Measurements from ENCODE around the gene SLC29A2.
A peak's percentile ranks its signal among the peaks of the same experiment; 100 is the strongest.
"Not testable (repeated sequence)": the region's sequence is repeated elsewhere in the genome, so short reads cannot be mapped to it uniquely, and the experiment has no call there.

SLC29A2 gene

DNA sequence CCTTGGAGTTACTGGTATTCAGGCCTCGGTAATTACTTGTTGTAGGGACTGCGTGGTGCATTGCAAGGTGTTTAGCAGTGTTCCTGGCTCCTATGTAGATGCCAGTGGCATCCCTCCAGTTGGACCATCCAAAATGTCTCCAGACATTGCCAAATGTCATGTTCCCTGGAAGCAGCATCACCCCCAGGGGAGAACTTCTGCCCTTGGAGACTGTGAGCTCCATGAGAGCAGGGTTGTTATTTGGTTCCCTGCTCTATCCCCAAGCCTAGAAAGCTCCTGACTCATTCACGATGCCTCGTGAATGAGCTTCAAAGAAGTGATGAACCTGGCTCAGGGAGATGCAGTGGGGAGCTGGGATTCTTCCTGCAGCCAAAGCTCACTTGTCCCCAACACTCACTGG lies 50.0 kb downstream of the SLC29A2 start:
- no peak overlapping the region for H3K4me3 Mint-ChIP-seq
- no peak overlapping the region for H3K27ac Mint-ChIP-seq
- H3K36me3 Mint-ChIP-seq: no peaks in the 10 kb centered on the region
- no peaks in the 10 kb centered on the region for H3K9me3 Mint-ChIP-seq
- H3K27me3 Mint-ChIP-seq: no peaks in the 10 kb centered on the region
- H3K4me1 Mint-ChIP-seq: peaks cover 71% of the 10 kb centered on the region

DNA sequence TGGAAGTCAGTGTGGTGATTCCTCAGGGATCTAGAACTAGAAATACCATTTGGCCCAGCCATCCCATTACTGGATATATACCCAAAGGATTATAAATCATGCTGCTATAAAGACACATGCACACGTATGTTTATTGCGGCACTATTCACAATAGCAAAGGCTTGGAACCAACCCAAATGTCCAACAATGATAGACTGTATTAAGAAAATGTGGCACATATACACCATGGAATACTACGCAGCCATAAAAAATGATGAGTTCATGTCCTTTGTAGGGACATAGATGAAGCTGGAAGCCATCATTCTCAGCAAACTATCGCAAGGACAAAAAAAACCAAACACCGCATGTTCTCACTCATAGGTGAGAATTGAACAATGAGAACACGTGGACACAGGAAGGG lies 50.8 kb downstream of the SLC29A2 start:
- not testable (repeated sequence) for H3K4me3 Mint-ChIP-seq, H3K9me3 Mint-ChIP-seq, H3K36me3 Mint-ChIP-seq, H3K27ac Mint-ChIP-seq, H3K27me3 Mint-ChIP-seq
- peaks cover 71% of the 10 kb centered on the region for H3K4me1 Mint-ChIP-seq

DNA sequence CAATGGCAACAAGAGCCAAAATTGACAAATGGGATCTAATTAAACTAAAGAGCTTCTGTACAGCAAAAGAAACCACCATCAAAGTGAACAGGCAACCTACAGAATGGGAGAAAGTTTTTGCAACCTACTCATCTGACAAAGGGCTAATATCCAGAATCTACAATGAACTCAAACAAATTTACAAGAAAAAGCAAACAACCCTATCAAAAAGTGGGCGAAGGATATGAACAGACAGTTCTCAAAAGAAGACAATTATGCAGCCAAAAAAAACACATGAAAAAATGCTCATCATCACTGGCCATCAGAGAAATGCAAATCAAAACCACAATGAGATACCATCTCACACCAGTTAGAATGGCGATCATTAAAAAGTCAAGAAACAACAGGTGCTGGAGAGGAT lies 51.3 kb downstream of the SLC29A2 start:
- not testable (repeated sequence) for H3K36me3 Mint-ChIP-seq, H3K27me3 Mint-ChIP-seq, H3K4me3 Mint-ChIP-seq, H3K9me3 Mint-ChIP-seq
- H3K4me1 Mint-ChIP-seq: peaks cover 72% of the 10 kb centered on the region
- peak overlapping the region; percentile 86 for H3K27ac Mint-ChIP-seq

DNA sequence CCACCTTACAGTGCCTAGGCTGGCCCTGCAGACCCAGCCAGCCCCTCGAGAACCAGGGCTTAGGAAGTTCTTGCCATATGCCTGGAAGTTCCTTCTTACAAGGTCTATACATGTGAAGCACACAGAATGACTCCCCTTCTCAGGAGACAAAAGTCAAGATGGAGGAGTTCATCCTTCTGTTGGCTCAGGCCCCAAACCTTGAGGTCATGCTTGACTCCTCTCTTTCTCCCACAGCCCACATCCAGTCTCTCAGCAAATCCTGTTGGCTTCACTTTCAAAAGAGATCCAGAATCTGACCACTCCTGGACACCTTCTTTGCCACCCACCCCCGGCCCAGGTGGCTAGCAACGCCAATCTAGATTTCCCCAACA lies 53.0 kb downstream of the SLC29A2 start:
- Mint-ChIP-seq H3K27me3 (no peaks in the 10 kb centered on the region), H3K36me3 (no peaks in the 10 kb centered on the region), H3K9me3 (no peaks in the 10 kb centered on the region), H3K4me1 (peaks cover 78% of the 10 kb centered on the region), H3K27ac (peak overlapping the region; percentile 81), H3K4me3 (peak overlapping the region; percentile 44)

DNA sequence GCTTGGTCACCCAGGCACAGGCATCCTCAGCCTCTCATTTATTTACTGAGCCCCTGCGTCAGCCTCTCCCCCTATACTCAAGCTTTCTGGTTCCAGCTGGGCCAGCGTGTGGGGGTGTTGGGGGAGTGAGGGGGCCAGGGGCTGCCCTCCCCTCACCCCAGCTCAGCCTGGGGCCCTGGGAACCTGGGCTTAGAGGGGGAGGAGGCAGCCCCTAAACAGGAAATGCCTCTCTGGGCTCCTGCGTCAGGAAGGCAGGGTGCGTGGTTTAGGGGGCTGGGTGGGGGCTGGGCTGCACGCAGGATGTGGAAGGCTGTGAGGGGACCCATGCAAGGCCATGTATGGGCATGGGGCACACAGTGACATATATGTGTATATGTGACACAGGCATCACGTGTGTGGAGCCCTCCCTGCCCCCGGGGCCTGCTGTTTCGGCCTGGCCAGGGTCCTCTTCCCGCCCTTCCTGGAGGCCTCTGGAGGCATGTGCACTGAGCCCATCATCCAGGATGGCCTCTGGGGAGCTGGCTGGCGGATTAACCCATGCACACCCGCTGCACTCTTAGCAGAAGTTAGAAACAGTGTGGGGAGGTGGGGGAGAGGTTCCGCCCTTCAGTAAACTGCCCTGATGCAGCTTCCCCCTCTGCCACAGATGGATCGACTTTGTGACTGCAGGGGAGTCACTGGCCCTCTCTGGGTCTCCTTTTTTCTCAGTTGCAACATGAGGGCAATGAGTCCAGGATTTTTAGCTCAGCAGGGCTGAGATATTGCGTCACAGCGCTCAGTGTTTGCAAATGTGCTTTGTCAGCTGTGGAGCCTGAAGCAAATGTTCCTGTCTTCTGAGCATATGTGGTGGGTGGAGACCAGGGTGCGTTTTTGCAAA lies 53.6 kb downstream of the SLC29A2 start:
- Mint-ChIP-seq H3K9me3 (no peaks in the 10 kb centered on the region), H3K27me3 (no peaks in the 10 kb centered on the region), H3K36me3 (no peaks in the 10 kb centered on the region), H3K4me1 (peaks cover 72% of the 10 kb centered on the region), H3K27ac (peak overlapping the region; percentile 82), H3K4me3 (peak overlapping the region; percentile 44)

DNA sequence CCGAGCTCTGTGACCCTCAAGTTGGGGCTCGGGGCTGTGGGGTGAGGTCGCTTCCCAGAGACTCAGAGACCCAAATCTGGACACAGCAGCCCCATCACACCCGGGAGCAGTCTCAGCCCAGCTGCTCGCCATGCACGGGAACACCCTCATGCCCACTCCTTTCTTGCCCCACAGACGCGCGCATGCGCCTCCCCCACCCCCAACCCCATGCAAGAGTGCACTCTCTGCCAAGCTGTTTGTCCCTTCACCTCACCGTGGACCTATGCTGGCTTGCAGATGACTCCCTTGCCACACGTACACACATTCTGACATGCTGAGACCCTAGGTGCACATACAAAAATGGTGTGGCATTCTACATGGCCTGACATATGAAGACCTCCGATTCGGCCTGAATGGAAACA lies 54.2 kb downstream of the SLC29A2 start:
- H3K4me3 Mint-ChIP-seq: peak overlapping the region; percentile 39
- no peaks in the 10 kb centered on the region for H3K27me3 Mint-ChIP-seq
- no peaks in the 10 kb centered on the region for H3K9me3 Mint-ChIP-seq
- H3K27ac Mint-ChIP-seq: peak overlapping the region; percentile 82
- H3K4me1 Mint-ChIP-seq: peaks cover 68% of the 10 kb centered on the region
- no peaks in the 10 kb centered on the region for H3K36me3 Mint-ChIP-seq

DNA sequence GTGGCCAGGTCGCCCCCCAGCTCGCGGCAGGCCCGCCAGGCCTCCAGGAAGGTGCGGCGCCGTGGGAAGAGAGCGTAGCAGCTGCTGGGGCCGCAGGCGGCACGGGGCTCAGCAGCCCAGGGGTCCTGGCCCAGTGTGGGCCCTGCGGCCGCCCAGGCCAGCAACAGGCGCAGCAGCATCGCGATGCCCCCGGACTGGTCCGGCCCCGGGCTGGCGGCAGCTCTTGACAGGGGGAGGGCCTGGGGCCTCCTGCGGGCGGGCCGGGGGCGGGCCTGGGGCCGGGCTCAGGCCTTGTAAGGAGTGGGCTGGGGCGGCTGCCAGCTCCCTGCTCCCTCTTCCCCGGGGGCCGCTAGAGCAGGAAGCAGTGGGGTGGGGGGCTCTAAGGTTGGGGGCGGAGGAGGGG lies 54.7 kb downstream of the SLC29A2 start, which contains the start of gene CD248:
TSS of gene CD248 (minus strand) at position 196 of the 403 bp plus-strand sequence. CDS start at position 179, 17 bp downstream.
- Mint-ChIP-seq H3K4me1 (peaks cover 66% of the 10 kb centered on the region), H3K27me3 (no peaks in the 10 kb centered on the region), H3K4me3 (peak within 1 kb of the TSS; percentile 44), H3K9me3 (no peaks in the 10 kb centered on the region), H3K36me3 (no peaks in the 10 kb centered on the region), H3K27ac (peak within 1 kb of the TSS; percentile 82)

DNA sequence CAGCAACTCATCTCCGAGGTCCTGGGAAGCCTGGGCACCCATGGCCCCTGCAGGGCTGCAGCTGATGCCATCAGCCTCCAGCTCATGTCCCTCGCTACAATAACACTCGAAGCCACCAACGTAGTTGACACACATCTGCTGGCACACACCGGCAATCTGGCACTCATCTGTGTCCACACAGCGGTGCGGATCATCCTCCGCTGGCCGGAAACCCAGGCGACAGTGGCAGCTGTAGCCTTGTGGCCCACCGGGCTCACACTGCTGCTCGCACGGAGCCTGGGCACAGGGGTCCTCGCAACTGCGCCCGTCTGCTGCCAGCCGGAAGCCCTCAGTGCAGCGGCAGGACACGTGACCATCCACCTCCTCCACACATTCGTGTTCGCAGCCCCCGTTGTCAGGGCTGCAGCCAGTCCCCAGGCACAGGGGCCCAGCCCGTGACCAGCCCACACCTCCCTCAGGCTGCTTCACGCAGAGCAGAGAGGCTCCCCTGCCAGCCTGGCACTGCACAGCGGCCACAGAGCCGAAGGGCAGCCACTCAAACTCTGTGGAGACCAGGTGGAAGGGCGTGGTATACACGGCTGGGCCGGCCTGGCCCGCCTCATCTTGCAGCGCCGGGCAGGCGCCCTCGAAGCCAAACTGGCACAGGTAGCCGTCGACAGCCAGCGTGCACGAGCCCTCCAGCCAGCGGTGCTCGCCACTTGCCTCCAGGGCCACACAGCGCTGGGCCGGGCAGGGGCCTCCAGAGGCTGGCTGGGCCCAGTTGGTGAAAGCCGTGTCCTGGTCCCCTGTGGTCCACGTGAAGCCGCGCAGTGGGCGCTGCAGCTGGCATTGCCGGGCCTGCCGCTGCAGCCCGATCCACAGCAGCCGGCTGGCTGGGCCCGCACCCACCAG lies 55.4 kb downstream of the SLC29A2 start:
- Mint-ChIP-seq H3K36me3 (no peaks in the 10 kb centered on the region), H3K4me1 (peaks cover 68% of the 10 kb centered on the region), H3K4me3 (no peak overlapping the region), H3K27ac (peak overlapping the region; percentile 47), H3K9me3 (no peaks in the 10 kb centered on the region), H3K27me3 (no peaks in the 10 kb centered on the region)

DNA sequence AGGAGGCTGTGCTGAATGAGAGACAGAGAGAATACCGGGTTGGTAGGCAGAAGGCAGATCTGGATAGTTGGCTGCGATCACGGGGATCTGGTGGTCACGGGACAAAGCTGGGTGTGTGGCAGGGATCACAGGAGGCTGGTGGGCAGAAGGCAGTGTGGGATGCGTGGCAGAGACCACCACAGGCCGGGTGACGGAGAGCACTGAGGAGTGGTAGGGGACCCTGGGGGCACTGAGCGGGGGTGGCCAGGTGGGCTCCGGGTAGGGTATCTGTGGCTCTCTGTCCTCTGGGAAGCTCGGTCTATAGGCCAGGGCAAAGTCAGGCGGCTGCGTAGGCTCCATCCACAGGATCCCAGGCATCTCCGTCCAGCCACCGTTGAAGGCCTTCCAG lies 56.1 kb downstream of the SLC29A2 start:
- Mint-ChIP-seq H3K4me3 (no peak overlapping the region), H3K27me3 (no peaks in the 10 kb centered on the region), H3K36me3 (no peaks in the 10 kb centered on the region), H3K9me3 (no peaks in the 10 kb centered on the region), H3K4me1 (peaks cover 68% of the 10 kb centered on the region), H3K27ac (peak overlapping the region; percentile 90)

DNA sequence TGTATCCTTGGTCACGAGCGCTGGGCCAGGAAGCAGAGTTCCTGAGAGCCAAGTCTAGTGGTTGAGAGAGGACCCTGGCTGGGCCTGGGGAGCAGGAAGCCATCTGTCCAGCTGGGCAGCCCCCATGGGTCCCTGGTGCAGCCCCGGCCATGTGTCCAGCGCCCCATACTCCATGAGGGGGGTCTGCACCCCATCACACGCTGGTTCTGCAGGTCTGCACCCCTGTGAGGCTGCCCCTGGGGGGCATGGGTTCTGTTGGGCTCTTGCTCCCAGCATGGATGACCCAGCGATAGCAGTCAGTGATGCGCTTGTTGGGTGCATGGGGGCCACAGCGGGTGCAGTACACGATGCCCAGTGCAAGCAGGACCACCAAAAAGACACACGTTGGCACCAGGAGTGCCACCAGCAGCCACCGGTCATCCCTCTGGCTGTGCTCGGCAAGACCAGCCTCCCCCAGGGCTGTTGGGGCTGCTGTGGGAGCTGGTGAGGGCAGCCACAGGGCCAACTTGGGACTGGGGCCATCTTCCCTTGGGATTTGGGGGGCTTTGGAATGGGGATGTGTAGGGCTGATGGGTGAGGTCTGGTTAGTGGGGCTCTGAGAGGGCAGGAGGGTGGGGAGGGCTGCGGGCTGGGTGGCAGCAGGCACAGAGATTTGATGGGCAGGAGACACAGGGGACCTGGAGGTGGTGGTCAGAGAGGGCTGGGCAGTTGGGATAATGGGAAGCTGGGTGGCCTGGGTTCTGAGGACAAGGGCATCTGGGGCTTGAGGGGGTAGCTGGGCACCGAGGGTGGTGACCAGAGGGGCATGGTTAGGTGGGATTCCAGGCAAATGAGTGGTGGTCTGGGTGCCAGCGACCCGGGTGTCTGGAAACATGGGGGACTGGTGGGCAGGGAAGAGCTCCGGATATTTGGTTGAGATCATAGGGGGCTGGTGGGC lies 56.7 kb downstream of the SLC29A2 start:
- Mint-ChIP-seq H3K4me1 (peaks cover 62% of the 10 kb centered on the region), H3K36me3 (no peaks in the 10 kb centered on the region), H3K27ac (peak overlapping the region; percentile 91), H3K27me3 (no peaks in the 10 kb centered on the region), H3K4me3 (peak overlapping the region; percentile 74), H3K9me3 (no peaks in the 10 kb centered on the region)

DNA sequence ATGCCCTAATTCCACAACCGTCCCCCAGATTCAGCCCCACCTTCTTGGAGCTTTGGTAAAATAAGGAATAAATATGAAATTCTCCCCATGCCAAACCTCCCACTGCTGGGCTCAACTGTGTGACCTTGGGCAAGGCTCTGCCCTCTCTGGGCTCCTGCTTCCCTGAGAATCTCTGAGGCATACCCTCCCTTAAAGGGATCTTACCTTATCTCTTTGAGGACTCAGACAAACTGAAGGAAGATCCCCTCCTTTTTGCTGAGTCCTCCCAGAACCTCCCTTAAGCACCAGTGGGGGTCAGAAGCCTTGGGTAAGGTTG lies 57.4 kb downstream of the SLC29A2 start:
- Mint-ChIP-seq H3K4me3 (peak overlapping the region; percentile 74), H3K36me3 (no peaks in the 10 kb centered on the region), H3K27me3 (no peaks in the 10 kb centered on the region), H3K9me3 (no peaks in the 10 kb centered on the region), H3K4me1 (peaks cover 55% of the 10 kb centered on the region), H3K27ac (peak overlapping the region; percentile 91)

DNA sequence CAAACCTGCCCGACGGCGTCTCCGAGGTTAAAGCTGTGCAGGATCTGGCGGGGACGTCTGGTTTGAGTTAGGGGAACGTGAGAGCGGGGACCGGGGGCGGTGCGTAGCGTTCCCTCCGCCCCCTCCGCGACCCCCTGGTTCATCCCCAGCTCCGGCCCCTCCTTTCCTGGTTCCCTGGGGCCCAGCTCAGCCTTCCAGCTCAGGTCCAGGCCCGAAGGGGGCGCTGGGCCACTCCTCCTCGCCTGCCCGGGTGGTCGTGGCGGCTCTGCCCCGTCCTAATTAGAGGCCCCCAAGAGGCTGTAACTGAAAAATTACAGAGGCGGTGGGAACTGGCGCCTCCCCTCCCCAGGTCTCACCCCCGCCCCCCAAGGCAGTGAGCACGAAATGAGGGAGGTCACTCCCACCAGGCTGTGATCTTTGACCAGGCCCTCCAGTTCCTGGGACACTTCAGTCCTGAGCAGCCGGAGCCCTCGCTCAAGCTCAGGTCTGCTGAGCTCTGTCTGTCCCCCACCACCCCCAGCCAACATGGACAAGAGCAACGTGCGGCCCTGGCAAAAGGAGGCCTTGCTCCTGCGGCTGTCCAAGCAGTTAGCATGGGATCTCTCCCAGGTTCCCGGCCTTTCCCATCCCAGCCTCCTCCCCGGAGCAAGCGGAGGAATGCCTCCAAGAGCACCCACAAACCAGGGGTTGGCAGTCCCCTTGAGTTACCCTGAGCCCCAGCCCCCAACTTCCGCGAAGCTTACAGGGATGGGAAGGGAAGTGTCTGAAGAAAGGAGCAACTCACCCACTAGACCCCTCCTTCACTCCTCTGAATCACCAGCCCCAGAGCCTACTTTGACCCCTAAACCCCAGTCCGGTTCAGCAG lies 58.0 kb downstream of the SLC29A2 start:
- Mint-ChIP-seq H3K27me3 (no peaks in the 10 kb centered on the region), H3K36me3 (no peaks in the 10 kb centered on the region), H3K9me3 (no peaks in the 10 kb centered on the region), H3K4me1 (peaks cover 49% of the 10 kb centered on the region), H3K27ac (peak overlapping the region; percentile 91), H3K4me3 (peak overlapping the region; percentile 91)

DNA sequence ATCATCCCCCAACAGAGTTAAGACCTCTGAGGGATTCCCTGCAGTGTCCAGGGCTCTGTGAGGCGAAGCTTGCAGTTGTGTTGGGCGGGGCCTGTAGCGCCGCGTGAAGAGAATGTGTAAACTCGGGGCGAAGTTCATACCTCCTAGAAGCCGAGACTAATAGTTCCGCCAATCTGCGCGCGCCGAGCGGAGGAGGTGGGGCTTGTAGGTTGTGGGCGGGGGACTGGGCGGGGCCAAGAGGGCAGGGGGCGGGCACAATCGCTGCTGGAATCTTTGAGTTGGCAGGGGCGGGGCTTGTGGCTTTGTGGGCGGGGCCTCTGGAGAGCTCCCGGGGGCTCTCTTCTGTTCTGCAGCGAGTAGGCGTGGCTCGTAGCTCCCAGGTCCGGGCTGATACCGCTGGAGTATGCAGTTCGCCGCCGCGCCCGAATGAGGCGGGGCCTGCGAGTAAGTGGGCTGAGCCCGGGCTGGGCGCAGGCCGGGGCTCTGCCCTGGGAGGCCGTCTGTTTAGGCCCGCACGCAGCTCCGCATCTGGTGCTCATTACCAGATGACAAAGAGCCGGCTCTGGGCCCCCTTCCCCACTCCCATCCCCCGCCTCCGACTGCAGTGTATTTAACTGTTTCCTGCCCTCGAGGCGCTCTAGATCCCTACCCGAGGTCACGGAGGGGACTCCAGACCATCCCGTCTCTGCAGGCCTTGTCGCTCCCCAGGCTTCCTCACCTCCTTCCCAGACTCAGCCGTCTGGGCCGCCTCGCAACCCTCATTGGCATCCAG lies 58.8 kb downstream of the SLC29A2 start:
- Mint-ChIP-seq H3K27ac (peak overlapping the region; percentile 92), H3K9me3 (no peaks in the 10 kb centered on the region), H3K4me1 (peaks cover 42% of the 10 kb centered on the region), H3K27me3 (no peaks in the 10 kb centered on the region), H3K4me3 (peak overlapping the region; percentile 91), H3K36me3 (no peaks in the 10 kb centered on the region)
